Stimulated activated CD8-positive, alpha-beta memory T cell treated with anti-CD3 and anti-CD28 coated beads, Interleukin-15, amount 100 ng/mL, for 1 hour (primary cell): ENCODE data around the gene GJD4.

ENCODE experiments used
- DNase-seq: peaks from one replicate; pipeline ENCODE4 v3.0.0-alpha.2; 2020; ENCODE audit warnings: low read depth

Gene GJD4

GRCh38 chr10:35605191-35605590, at the start of gene GJD4:
Gene GJD4, plus strand, starts transcription at chr10:35605341. Its CDS starts 227 bp downstream, at chr10:35605568.
- DNase-seq = no peak

GRCh38 chr10:35555962-35556930, 48.9 kb upstream of the GJD4 start:
- DNase-seq = no peak

- no peak for DNase-seq
Measured at GRCh38 chr10:35558276-35558675, 46.9 kb upstream of the GJD4 start.

- DNase-seq = no peak
Measured at GRCh38 chr10:35559416-35559815, 45.7 kb upstream of the GJD4 start.

GRCh38 chr10:35561715-35562114, 43.4 kb upstream of the GJD4 start:
- DNase-seq = no peak

- no peak for DNase-seq
Measured at GRCh38 chr10:35562427-35562826, 42.7 kb upstream of the GJD4 start.

GRCh38 chr10:35563261-35563891, 41.8 kb upstream of the GJD4 start:
- no peak for DNase-seq

GRCh38 chr10:35564341-35564968, 40.7 kb upstream of the GJD4 start:
- DNase-seq = no peak

- DNase-seq = no peak
Measured at GRCh38 chr10:35565602-35566081, 39.5 kb upstream of the GJD4 start.

GRCh38 chr10:35567951-35568350, 37.2 kb upstream of the GJD4 start:
- DNase-seq = no peak

GRCh38 chr10:35568483-35569015, 36.6 kb upstream of the GJD4 start:
- DNase-seq = no peak

GRCh38 chr10:35569111-35569707, 35.9 kb upstream of the GJD4 start:
- DNase-seq = no peak

GRCh38 chr10:35569836-35570235, 35.3 kb upstream of the GJD4 start:
- DNase-seq = no peak

- DNase-seq = no peak
Measured at GRCh38 chr10:35570397-35570796, 34.7 kb upstream of the GJD4 start.

GRCh38 chr10:35572583-35572982, 32.6 kb upstream of the GJD4 start:
- no peak for DNase-seq

GRCh38 chr10:35573796-35574195, 31.3 kb upstream of the GJD4 start:
- no peak for DNase-seq

GRCh38 chr10:35574924-35575352, 30.2 kb upstream of the GJD4 start:
- DNase-seq = no peak

GRCh38 chr10:35575640-35576039, 29.5 kb upstream of the GJD4 start:
- DNase-seq = no peak

GRCh38 chr10:35576730-35577129, 28.4 kb upstream of the GJD4 start:
- DNase-seq = no peak

- DNase-seq = no peak
Measured at GRCh38 chr10:35577926-35578617, 27.1 kb upstream of the GJD4 start.

- no peak for DNase-seq
Measured at GRCh38 chr10:35578618-35578956, 26.6 kb upstream of the GJD4 start.
